Thyroid gland (tissue), 4 donors: ENCODE measurements around the gene ZNF862.

Experiments used
- CTCF ChIP-seq, 6 experiments: fragments of 200-600 bp in 3 of 6; fragments of 450-650 bp in 3 of 6; sonication (generic) in 3 of 6; IDR thresholded peaks; one replicate each; pipeline ENCODE4 v1.5.1; 2016 to 2019; ENCODE audit warnings: antibody characterized with exemption in 6 of 6, mild to moderate bottlenecking in 2 of 6, inconsistent platforms in 1 of 6, moderate library complexity in 1 of 6
- POLR2A ChIP-seq, 2 donors: fragments of 450-650 bp; IDR thresholded peaks; one replicate each; pipeline ENCODE4 v1.6.1; 2017; ENCODE audit warnings: antibody characterized with exemption in 2 of 2, mild to moderate bottlenecking in 2 of 2, moderate library complexity in 1 of 2

GRCh38 chr7:149826344-149827088 is 11.7 kb upstream of the ZNF862 start:
- TF ChIP-seq POLR2A (IDR thresholded peaks at IDR 0.05) (no peak), CTCF (IDR thresholded peaks at IDR 0.05) (no peak)
